B cell (primary cell): ENCODE results near the gene MBNL2. TPM values are rescaled to one million over a fixed set of nuclear protein-coding genes. Genes with fewer than 3 reads are reported as not detected.

ENCODE experiments used
- ATAC-seq: fragments of 200-7000 bp; cut with Tn5 transposase; one replicate; pipeline ENCODE4 v1.10.0; 2021; ENCODE audit warnings: low read depth, mild to moderate bottlenecking, moderate number of reproducible peaks, moderate library complexity
- CTCF ChIA-PET: fragments of 350-600 bp; sonication (Branson Sonifier 250); formaldehyde crosslinking; loops from one replicate; lab custom pipeline; 2021; ENCODE audit warnings: antibody characterized with exemption, inconsistent platforms; lab: Charles Lee
- POLR2A ChIA-PET: fragments of 350-600 bp; sonication (Branson Sonifier 250); formaldehyde crosslinking; loops from one replicate; lab custom pipeline; 2021; ENCODE audit warnings: antibody characterized with exemption; lab: Charles Lee
- DNase-seq: peaks from one replicate; pipeline ENCODE4 v3.0.0; 2013
- H2AFZ ChIP-seq: 2 replicates; pipeline ENCODE4 v1.6.1; 2012; ENCODE audit warnings: mild to moderate bottlenecking, low read depth, low read length; ENCODE audit not compliant: insufficient read depth, poor library complexity, severe bottlenecking
- H3K27ac ChIP-seq, 2 donors: 1 replicate in 1 of 2; 2 replicates in 1 of 2; pipeline ENCODE4 v1.5.1; 2012 to 2013; ENCODE audit warnings: low read length in 2 of 2, mild to moderate bottlenecking in 2 of 2, moderate library complexity in 1 of 2
- H3K27me3 ChIP-seq, 4 experiments: fragments of 200-600 bp in 1 of 4; sonication (generic) in 1 of 4; replicated peaks in 1 of 4; 1 replicate in 2 of 4; 2 replicates in 2 of 4; pipeline versions ENCODE4 v1.6.1 to v1.7.0; 2013 to 2016; ENCODE audit warnings: low read length in 3 of 4, mild to moderate bottlenecking in 2 of 4, mixed read lengths in 1 of 4, moderate library complexity in 1 of 4; ENCODE audit not compliant: insufficient read depth in 4 of 4, control insufficient read depth in 3 of 4; ENCODE audit errors: control extremely low read depth in 1 of 4
- H3K36me3 ChIP-seq, 2 experiments: replicated peaks in 1 of 2; 1 replicate in 1 of 2; 2 replicates in 1 of 2; pipeline versions ENCODE4 v1.6.1 to v1.7.1; 2013; ENCODE audit warnings: low read length in 1 of 2; ENCODE audit not compliant: insufficient read depth in 2 of 2, control insufficient read depth in 1 of 2; ENCODE audit errors: control extremely low read depth in 1 of 2, extremely low read depth in 1 of 2
- H3K4me1 ChIP-seq, 2 donors: fragments of 200-600 bp in 1 of 2; sonication (generic) in 1 of 2; 1 replicate in 1 of 2; 2 replicates in 1 of 2; pipeline versions ENCODE4 v1.5.1 to v1.6.1; 2013 to 2017; ENCODE audit warnings: low read length in 2 of 2; ENCODE audit not compliant: control insufficient read depth in 2 of 2, insufficient read depth in 2 of 2
- H3K4me2 ChIP-seq: replicated peaks from 2 replicates; pipeline ENCODE3; 2012; ENCODE audit warnings: mild to moderate bottlenecking, low read depth, low read length; ENCODE audit not compliant: poor library complexity, severe bottlenecking
- H3K4me3 ChIP-seq, 5 experiments: fragments of 200-600 bp in 1 of 5; sonication (generic) in 1 of 5; 1 replicate in 3 of 5; 2 replicates in 2 of 5; pipeline versions ENCODE4 v1.5.1 to v1.7.0; 2011 to 2016; ENCODE audit warnings: low read length in 4 of 5, mild to moderate bottlenecking in 4 of 5, low read depth in 2 of 5, control low read depth in 1 of 5, moderate library complexity in 1 of 5; ENCODE audit not compliant: insufficient read depth in 1 of 5; ENCODE audit errors: control extremely low read depth in 1 of 5, extremely low read depth in 1 of 5
- H3K79me2 ChIP-seq: fragments of 200-600 bp; sonication (generic); one replicate; pipeline ENCODE4 v1.6.0; 2016; ENCODE audit warnings: low read length; ENCODE audit not compliant: control insufficient read depth, insufficient read depth
- H3K9ac ChIP-seq: fragments of 200-600 bp; sonication (generic); 2 replicates; pipeline ENCODE4 v1.6.1; 2017; ENCODE audit warnings: mild to moderate bottlenecking, low read length, moderate library complexity
- H3K9me3 ChIP-seq, 3 donors: one replicate each; pipeline versions ENCODE4 v1.6.1 to v1.7.1; 2013; ENCODE audit warnings: low read length in 2 of 3; ENCODE audit not compliant: control insufficient read depth in 2 of 3, insufficient read depth in 1 of 3; ENCODE audit errors: control extremely low read depth in 1 of 3
- H4K20me1 ChIP-seq: 2 replicates; pipeline ENCODE4 v1.6.0; 2012; ENCODE audit warnings: mild to moderate bottlenecking, low read length; ENCODE audit not compliant: insufficient read depth, control insufficient read depth, poor library complexity, severe bottlenecking
- H3K27ac Mint-ChIP-seq: one replicate; pipeline ENCODE4 v1.8.0; 2021; ENCODE audit warnings: mixed read lengths
- H3K27me3 Mint-ChIP-seq: one replicate; pipeline ENCODE4 v1.8.0; 2021; ENCODE audit warnings: mixed read lengths
- H3K4me1 Mint-ChIP-seq: one replicate; pipeline ENCODE4 v1.8.0; 2021; ENCODE audit warnings: mixed read lengths
- H3K4me3 Mint-ChIP-seq: one replicate; pipeline ENCODE4 v1.8.0; 2021; ENCODE audit warnings: mixed read lengths
- H3K9me3 Mint-ChIP-seq: one replicate; pipeline ENCODE4 v1.8.0; 2022; ENCODE audit warnings: mixed read lengths; ENCODE audit not compliant: insufficient read depth
- EZH2 ChIP-seq: IDR thresholded peaks from 2 replicates; pipeline ENCODE4 v1.6.1; 2012; ENCODE audit warnings: borderline replicate concordance, low read depth, mild to moderate bottlenecking, moderate library complexity, low read length; ENCODE audit not compliant: insufficient read depth, poor library complexity, severe bottlenecking
- WGBS: methylation state at CpG from one replicate; pipeline ENCODE4 v1.1.5; 2013; ENCODE audit warnings: missing lambda C conversion rate; ENCODE audit not compliant: insufficient coverage; 5-methylcytosine and 5-hydroxymethylcytosine counted together
- intact Hi-C: fragments of 100-400 bp; cut with micrococcal nuclease; formaldehyde crosslinking; loops from one replicate; pipeline ENCODE4 v1.10.0; 2022
- polyA plus RNA-seq: library from polyadenylated mRNA; depleted of rRNA; stranded (reverse); fragments of >200 nt; gene quantifications from 2 replicates; pipeline ENCODE4 v1.2.3, GENCODE V29; 2012
- total RNA-seq, 2 donors: library from RNA; stranded (reverse); fragments of 120-200 nt in 1 of 2; gene quantifications; 1 replicate in 1 of 2; 2 replicates in 1 of 2; pipeline versions ENCODE4 v1.2.3 to v1.2.4, GENCODE V29; 2013 to 2022
- TF ChIP-seq, protein P1 (sequence below): fragments of 200-600 bp; IDR thresholded peaks from one replicate; pipeline ENCODE4 v1.8.0; 2022; ENCODE audit warnings: antibody characterized with exemption, mild to moderate bottlenecking

The MBNL2 gene
- total and polyA plus RNA-seq, 2 donors (not counting 1 experiment from before 2014, with no cell fraction given) = 6.9 to 50.1 TPM

DNA sequence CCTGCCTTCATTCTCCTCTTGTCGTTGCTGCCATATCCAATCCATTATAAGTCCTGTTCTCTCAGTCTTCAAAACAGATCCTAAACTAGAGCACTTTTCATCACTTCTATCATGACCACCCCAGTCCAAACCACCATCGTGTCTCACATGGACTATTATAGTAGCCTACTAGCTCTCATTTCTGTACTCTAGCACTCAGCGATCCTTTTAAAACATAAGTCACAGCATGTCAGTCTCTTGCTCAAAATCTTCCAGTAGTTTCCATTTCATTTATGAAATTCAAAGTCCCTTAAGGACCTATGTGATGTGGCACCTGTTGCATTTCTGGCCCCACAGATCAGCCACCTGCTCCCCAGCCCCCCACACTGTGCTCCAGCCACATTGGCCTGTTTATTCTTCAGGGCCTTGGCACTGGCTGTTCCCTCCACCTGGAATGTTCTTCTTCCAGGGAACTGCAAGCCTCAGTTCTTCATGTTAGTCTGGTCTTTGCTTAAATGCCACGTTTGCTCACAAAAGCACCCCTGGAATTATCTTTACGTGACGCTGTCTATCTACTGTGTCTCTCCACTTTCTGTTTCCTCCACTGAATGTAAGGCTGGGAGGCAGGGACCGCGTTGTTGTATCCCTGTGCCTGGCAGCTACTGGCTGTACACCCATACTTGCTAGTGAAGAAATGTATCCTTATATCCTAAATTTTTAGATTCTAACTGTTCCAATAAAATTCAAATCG lies 64.3 kb downstream of the MBNL2 start:
- no peak overlapping the region for H3K4me3 ChIP-seq
- H3K9me3 ChIP-seq = no peaks in the 10 kb centered on the region
- H3K9ac ChIP-seq = no peak overlapping the region
- H2AFZ ChIP-seq = no peak overlapping the region
- ChIA-PET POLR2A (no interaction called here), CTCF (no interaction called here)
- 90% methylated on average over 8 of the region's 9 CpGs for whole genome bisulfite sequencing
- H3K9me3 Mint-ChIP-seq = no peaks in the 10 kb centered on the region
- H3K4me3 Mint-ChIP-seq = no peak overlapping the region
- H3K4me1 Mint-ChIP-seq = peaks cover 35% of the 10 kb centered on the region
- no peak overlapping the region for H3K27ac ChIP-seq
- TF ChIP-seq EZH2 = no peak
- TF ChIP-seq, protein P1, sequence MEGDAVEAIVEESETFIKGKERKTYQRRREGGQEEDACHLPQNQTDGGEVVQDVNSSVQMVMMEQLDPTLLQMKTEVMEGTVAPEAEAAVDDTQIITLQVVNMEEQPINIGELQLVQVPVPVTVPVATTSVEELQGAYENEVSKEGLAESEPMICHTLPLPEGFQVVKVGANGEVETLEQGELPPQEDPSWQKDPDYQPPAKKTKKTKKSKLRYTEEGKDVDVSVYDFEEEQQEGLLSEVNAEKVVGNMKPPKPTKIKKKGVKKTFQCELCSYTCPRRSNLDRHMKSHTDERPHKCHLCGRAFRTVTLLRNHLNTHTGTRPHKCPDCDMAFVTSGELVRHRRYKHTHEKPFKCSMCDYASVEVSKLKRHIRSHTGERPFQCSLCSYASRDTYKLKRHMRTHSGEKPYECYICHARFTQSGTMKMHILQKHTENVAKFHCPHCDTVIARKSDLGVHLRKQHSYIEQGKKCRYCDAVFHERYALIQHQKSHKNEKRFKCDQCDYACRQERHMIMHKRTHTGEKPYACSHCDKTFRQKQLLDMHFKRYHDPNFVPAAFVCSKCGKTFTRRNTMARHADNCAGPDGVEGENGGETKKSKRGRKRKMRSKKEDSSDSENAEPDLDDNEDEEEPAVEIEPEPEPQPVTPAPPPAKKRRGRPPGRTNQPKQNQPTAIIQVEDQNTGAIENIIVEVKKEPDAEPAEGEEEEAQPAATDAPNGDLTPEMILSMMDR = no peak
- H3K4me1 ChIP-seq = no peaks in the 10 kb centered on the region
- ATAC-seq (no peak), DNase-seq (no peak)
- intact Hi-C loops = no loop called here
- no peaks in the 10 kb centered on the region for H3K27me3 Mint-ChIP-seq
- no peak overlapping the region for H3K4me2 ChIP-seq
- peaks cover 65% of the 10 kb centered on the region for H4K20me1 ChIP-seq
- no peaks in the 10 kb centered on the region for H3K27me3 ChIP-seq
- no peaks in the 10 kb centered on the region for H3K36me3 ChIP-seq
- H3K27ac Mint-ChIP-seq = no peak overlapping the region
- peaks cover 42% of the 10 kb centered on the region for H3K79me2 ChIP-seq

DNA sequence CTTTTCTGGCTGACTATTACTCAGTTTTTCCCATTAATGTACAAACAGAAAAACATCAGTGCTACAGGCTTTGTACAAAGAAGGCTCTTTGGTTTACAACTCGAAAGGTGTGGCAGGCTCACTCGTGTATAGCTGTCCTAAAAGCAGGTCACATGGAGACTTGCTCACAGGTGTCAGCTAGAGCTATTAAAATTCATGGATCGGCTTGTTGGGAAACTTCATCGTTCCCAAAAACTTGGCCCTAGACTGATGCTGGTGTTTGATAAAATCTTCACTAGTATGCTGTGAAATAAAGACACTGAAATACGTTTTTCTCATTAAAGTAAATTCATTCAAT lies 64.9 kb downstream of the MBNL2 start:
- Mint-ChIP-seq H3K9me3 (no peaks in the 10 kb centered on the region), H3K27ac (no peak overlapping the region)
- H3K79me2 ChIP-seq = peaks cover 37% of the 10 kb centered on the region

More for the DNA sequence above, 64.9 kb downstream of the MBNL2 start:
- ChIA-PET CTCF (no interaction called here), POLR2A (no interaction called here)
- intact Hi-C loops = no loop called here
- 100% methylated on average over 2 of the region's 5 CpGs for WGBS
- no peak for TF ChIP-seq EZH2
- TF ChIP-seq, protein P1 = no peak
- no peaks in the 10 kb centered on the region for H3K27me3 ChIP-seq
- DNase-seq = no peak
- no peak overlapping the region for H3K27ac ChIP-seq
- no peaks in the 10 kb centered on the region for H3K36me3 ChIP-seq
- no peaks in the 10 kb centered on the region for H3K4me1 ChIP-seq
- H3K4me2 ChIP-seq = no peak overlapping the region
- H3K4me3 Mint-ChIP-seq = no peak overlapping the region
- peaks cover 32% of the 10 kb centered on the region for H3K4me1 Mint-ChIP-seq
- H3K27me3 Mint-ChIP-seq = no peaks in the 10 kb centered on the region
- no peak overlapping the region for H3K4me3 ChIP-seq
- ATAC-seq = no peak
- H3K9me3 ChIP-seq = no peaks in the 10 kb centered on the region
- no peak overlapping the region for H3K9ac ChIP-seq
- peaks cover 60% of the 10 kb centered on the region for H4K20me1 ChIP-seq
- no peak overlapping the region for H2AFZ ChIP-seq
